CD14-positive monocyte (primary cell): Measurements from ENCODE around the gene SHC2. TPM values are rescaled to one million over a fixed set of nuclear protein-coding genes. Genes with fewer than 3 reads are reported as not detected.

Experiments used
- DNase-seq, 3 donors: peaks; one replicate each; pipeline ENCODE4 v3.0.0-alpha.2; 2011 to 2022
- H2AFZ ChIP-seq: 2 replicates; pipeline ENCODE4 v1.6.0; 2012; ENCODE audit warnings: mild to moderate bottlenecking, low read depth, low read length, inconsistent platforms; ENCODE audit not compliant: insufficient read depth, poor library complexity, severe bottlenecking
- H3K27ac ChIP-seq, 2 donors: 1 replicate in 1 of 2; 2 replicates in 1 of 2; pipeline ENCODE4 v1.5.1; 2012 to 2013; ENCODE audit warnings: low read length in 2 of 2, control low read depth in 1 of 2, inconsistent platforms in 1 of 2, low read depth in 1 of 2, mild to moderate bottlenecking in 1 of 2
- H3K27me3 ChIP-seq, 2 donors: one replicate each; pipeline versions ENCODE4 v1.6.0 to v1.6.1; 2011 to 2013; ENCODE audit warnings: low read length in 2 of 2; ENCODE audit not compliant: control insufficient read depth in 2 of 2, insufficient read depth in 2 of 2
- H3K36me3 ChIP-seq, 2 donors: replicated peaks in 1 of 2; 1 replicate in 1 of 2; 2 replicates in 1 of 2; pipeline versions ENCODE4 v1.5.1 to v1.6.1; 2012 to 2013; ENCODE audit warnings: low read length in 2 of 2, control low read depth in 1 of 2, inconsistent platforms in 1 of 2, mild to moderate bottlenecking in 1 of 2; ENCODE audit not compliant: insufficient read depth in 2 of 2, control insufficient read depth in 1 of 2
- H3K4me1 ChIP-seq, 2 donors: 1 replicate in 1 of 2; 2 replicates in 1 of 2; pipeline versions ENCODE4 v1.5.1 to v1.6.1; 2012 to 2013; ENCODE audit warnings: low read length in 2 of 2, control low read depth in 1 of 2, inconsistent platforms in 1 of 2, mild to moderate bottlenecking in 1 of 2, moderate library complexity in 1 of 2; ENCODE audit not compliant: insufficient read depth in 2 of 2, control insufficient read depth in 1 of 2
- H3K4me2 ChIP-seq: replicated peaks from 2 replicates; pipeline ENCODE3; 2012; ENCODE audit warnings: low read length, moderate library complexity, mild to moderate bottlenecking; ENCODE audit not compliant: poor library complexity, severe bottlenecking; ENCODE audit errors: extremely low read depth
- H3K4me3 ChIP-seq, 3 experiments: fragments of 200-600 bp in 1 of 3; sonication (generic) in 1 of 3; replicated peaks in 1 of 3; 1 replicate in 2 of 3; 2 replicates in 1 of 3; pipeline ENCODE4 v1.5.1; 2011 to 2013; ENCODE audit warnings: low read length in 3 of 3, mild to moderate bottlenecking in 3 of 3, control low read depth in 2 of 3, low read depth in 2 of 3, inconsistent platforms in 1 of 3, moderate library complexity in 1 of 3
- H3K79me2 ChIP-seq: 2 replicates; pipeline ENCODE4 v1.6.0; 2012; ENCODE audit warnings: mild to moderate bottlenecking, control low read depth, inconsistent platforms, low read length, moderate library complexity; ENCODE audit not compliant: insufficient read depth
- H3K9ac ChIP-seq: 2 replicates; pipeline ENCODE4 v1.6.0; 2017; ENCODE audit warnings: low read length, mild to moderate bottlenecking; ENCODE audit not compliant: insufficient read depth, poor library complexity, severe bottlenecking
- H3K9me3 ChIP-seq, 2 donors: replicated peaks in 1 of 2; 1 replicate in 1 of 2; 2 replicates in 1 of 2; pipeline versions ENCODE4 v1.5.1 to v1.6.1; 2012 to 2013; ENCODE audit warnings: low read length in 2 of 2, control low read depth in 1 of 2; ENCODE audit not compliant: control insufficient read depth in 1 of 2, insufficient read depth in 1 of 2
- H4K20me1 ChIP-seq: 2 replicates; pipeline ENCODE4 v1.6.0; 2012; ENCODE audit warnings: mild to moderate bottlenecking, low read length, control low read depth, moderate library complexity; ENCODE audit not compliant: insufficient read depth
- H3K27ac Mint-ChIP-seq, 7 donors: one replicate each; pipeline ENCODE4 v1.8.0; 2020; ENCODE audit warnings: mild to moderate bottlenecking in 7 of 7, mixed read lengths in 7 of 7, moderate library complexity in 6 of 7, inconsistent platforms in 2 of 7
- H3K27me3 Mint-ChIP-seq, 3 donors: one replicate each; pipeline ENCODE4 v1.8.0; 2021 to 2022; ENCODE audit warnings: low read depth in 3 of 3, mild to moderate bottlenecking in 3 of 3, mixed read lengths in 3 of 3, moderate library complexity in 3 of 3, inconsistent platforms in 1 of 3
- H3K36me3 Mint-ChIP-seq, 2 donors: one replicate each; pipeline ENCODE4 v1.8.0; 2020; ENCODE audit warnings: mixed read lengths in 2 of 2, inconsistent platforms in 1 of 2, mild to moderate bottlenecking in 1 of 2
- H3K4me1 Mint-ChIP-seq: one replicate; pipeline ENCODE4 v1.8.0; 2020; ENCODE audit warnings: mild to moderate bottlenecking, mixed read lengths
- H3K4me3 Mint-ChIP-seq, 2 donors: one replicate each; pipeline ENCODE4 v1.8.0; 2020; ENCODE audit warnings: mild to moderate bottlenecking in 2 of 2, mixed read lengths in 2 of 2, moderate library complexity in 1 of 2
- H3K9me3 Mint-ChIP-seq, 7 donors: one replicate each; pipeline ENCODE4 v1.8.0; 2020 to 2022; ENCODE audit warnings: mixed read lengths in 7 of 7, mild to moderate bottlenecking in 6 of 7, moderate library complexity in 6 of 7, inconsistent platforms in 2 of 7
- WGBS: methylation state at CpG from one replicate; pipeline ENCODE4 v1.1.5; 2013; ENCODE audit warnings: missing lambda C conversion rate; ENCODE audit not compliant: insufficient coverage; 5-methylcytosine and 5-hydroxymethylcytosine counted together
- intact Hi-C, 2 donors: fragments of 100-400 bp; cut with micrococcal nuclease; formaldehyde crosslinking; loops; one replicate each; pipeline versions ENCODE4 v1.15.0 to v1.15.1; 2023
- polyA plus RNA-seq, 3 donors: library from polyadenylated mRNA; depleted of rRNA in 1 of 3; unstranded in 2 of 3; stranded (reverse) in 1 of 3; fragments of 300-500 nt in 2 of 3; fragments of >200 nt in 1 of 3; fragmentation: Illumina TruSeq in 2 of 3; gene quantifications; 1 replicate in 2 of 3; 2 replicates in 1 of 3; pipeline ENCODE4 v1.2.3, GENCODE V29; 2012 to 2021
- TF ChIP-seq, protein P1 (sequence below): fragments of 200-600 bp; IDR thresholded peaks from one replicate; pipeline ENCODE4 v1.8.0; 2022; ENCODE audit warnings: antibody characterized with exemption, mild to moderate bottlenecking

SHC2 gene
- polyA plus RNA-seq, 3 donors = not detected

DNA sequence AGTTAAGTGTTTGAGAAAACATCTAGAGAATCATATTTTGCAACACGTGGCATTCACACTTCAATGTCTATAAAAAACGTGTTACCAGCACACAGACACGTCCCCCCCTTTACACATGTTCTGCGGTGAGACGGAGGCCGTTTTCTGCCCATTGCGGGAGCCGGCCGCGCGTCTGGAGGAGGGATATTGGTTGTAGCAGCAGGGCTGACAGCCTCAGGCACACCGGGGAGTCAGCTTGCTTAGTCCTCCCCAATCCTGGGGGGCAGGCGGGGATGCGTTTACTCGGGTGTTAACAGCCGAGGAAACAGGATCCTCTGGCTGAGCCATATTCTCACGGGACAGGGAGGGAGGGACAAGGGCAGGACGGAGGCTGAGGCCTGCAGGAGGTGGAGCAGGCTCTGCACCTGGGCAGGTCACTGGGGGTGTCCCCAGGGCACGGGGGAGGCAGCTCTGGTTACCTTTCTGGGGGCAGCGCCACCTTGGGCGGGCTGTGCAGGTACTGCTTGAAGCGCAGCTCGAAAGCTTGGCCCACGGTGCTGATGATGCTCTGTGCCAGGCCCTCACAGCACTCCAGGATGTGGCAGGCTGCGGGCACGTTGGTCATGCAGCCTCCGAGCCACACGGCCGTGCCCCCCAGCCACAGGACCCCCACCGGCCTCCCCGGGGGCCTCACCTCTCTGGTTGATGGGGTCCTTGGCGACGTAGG lies 25.0 kb downstream of the SHC2 start:
- DNase-seq = no peak
- TF ChIP-seq, protein P1, sequence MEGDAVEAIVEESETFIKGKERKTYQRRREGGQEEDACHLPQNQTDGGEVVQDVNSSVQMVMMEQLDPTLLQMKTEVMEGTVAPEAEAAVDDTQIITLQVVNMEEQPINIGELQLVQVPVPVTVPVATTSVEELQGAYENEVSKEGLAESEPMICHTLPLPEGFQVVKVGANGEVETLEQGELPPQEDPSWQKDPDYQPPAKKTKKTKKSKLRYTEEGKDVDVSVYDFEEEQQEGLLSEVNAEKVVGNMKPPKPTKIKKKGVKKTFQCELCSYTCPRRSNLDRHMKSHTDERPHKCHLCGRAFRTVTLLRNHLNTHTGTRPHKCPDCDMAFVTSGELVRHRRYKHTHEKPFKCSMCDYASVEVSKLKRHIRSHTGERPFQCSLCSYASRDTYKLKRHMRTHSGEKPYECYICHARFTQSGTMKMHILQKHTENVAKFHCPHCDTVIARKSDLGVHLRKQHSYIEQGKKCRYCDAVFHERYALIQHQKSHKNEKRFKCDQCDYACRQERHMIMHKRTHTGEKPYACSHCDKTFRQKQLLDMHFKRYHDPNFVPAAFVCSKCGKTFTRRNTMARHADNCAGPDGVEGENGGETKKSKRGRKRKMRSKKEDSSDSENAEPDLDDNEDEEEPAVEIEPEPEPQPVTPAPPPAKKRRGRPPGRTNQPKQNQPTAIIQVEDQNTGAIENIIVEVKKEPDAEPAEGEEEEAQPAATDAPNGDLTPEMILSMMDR = no peak
- Histone ChIP-seq H3K4me2 (no peak overlapping the region), H4K20me1 (no peaks in the 10 kb centered on the region), H3K4me1 (no peaks in the 10 kb centered on the region), H3K9ac (no peak overlapping the region), H2AFZ (no peak overlapping the region), H3K9me3 (peaks cover 2 to 8% of the 10 kb centered on the region in 2 donors), H3K36me3 (no peaks in the 10 kb centered on the region), H3K4me3 (no peak overlapping the region), H3K27me3 (no peaks in the 10 kb centered on the region), H3K27ac (no peak overlapping the region), H3K79me2 (no peaks in the 10 kb centered on the region)
- H3K4me1 Mint-ChIP-seq = no peaks in the 10 kb centered on the region
- no peak overlapping the region for H3K4me3 Mint-ChIP-seq
- 87% methylated on average over 26 of the region's 33 CpGs for WGBS
- peaks cover 3 to 5% (median 4%) of the 10 kb centered on the region in 7 donors for H3K9me3 Mint-ChIP-seq
- intact Hi-C loops = no loop called here
- H3K36me3 Mint-ChIP-seq = no peaks in the 10 kb centered on the region
- peaks cover 2 to 3% (median 3%) of the 10 kb centered on the region in 3 donors for H3K27me3 Mint-ChIP-seq
- H3K27ac Mint-ChIP-seq = no peak overlapping the region

DNA sequence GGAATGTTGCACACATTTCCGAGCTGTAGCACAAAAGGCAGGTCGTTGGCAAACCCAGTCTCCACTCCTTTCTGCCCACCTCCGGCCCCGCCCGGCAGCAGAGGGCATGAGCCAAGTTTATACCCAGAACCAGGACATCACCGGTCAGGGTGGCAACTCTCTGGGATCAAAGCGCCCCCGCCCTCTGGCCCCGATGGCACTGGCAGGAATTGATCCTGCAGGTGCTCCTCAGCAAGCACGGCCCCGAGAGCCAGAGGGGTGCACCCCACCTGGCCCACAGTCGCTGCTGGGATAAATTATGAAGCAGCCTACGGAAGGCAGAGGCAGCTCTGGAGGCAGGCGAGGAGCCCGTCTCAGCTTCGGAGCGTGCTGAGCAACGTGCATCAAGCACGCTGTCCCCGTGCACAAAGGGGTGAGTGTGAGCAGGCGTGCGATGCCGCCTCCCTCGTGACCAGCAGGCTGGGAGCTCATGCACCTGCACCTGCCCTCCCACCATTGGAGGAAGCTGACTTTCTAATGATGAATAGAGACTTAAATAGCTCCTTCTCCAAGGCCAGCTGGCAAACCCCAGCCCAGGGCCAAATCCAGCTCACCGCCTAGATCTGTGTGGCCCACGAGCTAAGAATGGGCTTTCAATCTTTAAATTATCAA lies 25.7 kb downstream of the SHC2 start:
- WGBS = 92% methylated on average over 17 of the region's 26 CpGs
- no peaks in the 10 kb centered on the region for H3K36me3 Mint-ChIP-seq

More for the DNA sequence above, 25.7 kb downstream of the SHC2 start:
- Mint-ChIP-seq H3K27ac (no peak overlapping the region), H3K4me1 (no peaks in the 10 kb centered on the region), H3K9me3 (peaks cover 5 to 10% (median 7%) of the 10 kb centered on the region in 7 donors), H3K27me3 (peaks cover 0 to 3% (median 0%) of the 10 kb centered on the region in 3 donors), H3K4me3 (no peak overlapping the region)
- Histone ChIP-seq H3K79me2 (no peaks in the 10 kb centered on the region), H3K4me1 (no peaks in the 10 kb centered on the region), H2AFZ (no peak overlapping the region), H3K4me2 (no peak overlapping the region), H3K27ac (no peak overlapping the region), H3K36me3 (no peaks in the 10 kb centered on the region), H3K27me3 (no peaks in the 10 kb centered on the region), H3K9me3 (peaks cover 9 to 14% of the 10 kb centered on the region in 2 donors), H4K20me1 (no peaks in the 10 kb centered on the region), H3K4me3 (no peak overlapping the region), H3K9ac (no peak overlapping the region)
- TF ChIP-seq, protein P1 = no peak
- no peak for DNase-seq
- intact Hi-C loops = no loop called here
